Measurements from ENCODE around the gene NID1.

The NID1 gene

GRCh38 chr1:236063551-236063918 lies 1.4 kb downstream of the NID1 start:
- no peak overlapping the region for H3K4me3 ChIP-seq (ENCODE audit: low read depth, low read length)
- no peak for TF ChIP-seq CTCF (IDR thresholded peaks at IDR 0.05; ENCODE audit: low read depth, low read length)
- no peak for TF ChIP-seq POLR2A (IDR thresholded peaks at IDR 0.05; ENCODE audit: extremely low read depth, insufficient read length)
- TF ChIP-seq, protein P1, sequence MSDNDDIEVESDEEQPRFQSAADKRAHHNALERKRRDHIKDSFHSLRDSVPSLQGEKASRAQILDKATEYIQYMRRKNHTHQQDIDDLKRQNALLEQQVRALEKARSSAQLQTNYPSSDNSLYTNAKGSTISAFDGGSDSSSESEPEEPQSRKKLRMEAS (IDR thresholded peaks at IDR 0.05; ENCODE audit: low read depth, low read length): no peak
- TF ChIP-seq MYC (IDR thresholded peaks at IDR 0.05; ENCODE audit: low read depth, low read length): no peak
- no peak for DNase-seq (ENCODE audit: low read depth)

DNA sequence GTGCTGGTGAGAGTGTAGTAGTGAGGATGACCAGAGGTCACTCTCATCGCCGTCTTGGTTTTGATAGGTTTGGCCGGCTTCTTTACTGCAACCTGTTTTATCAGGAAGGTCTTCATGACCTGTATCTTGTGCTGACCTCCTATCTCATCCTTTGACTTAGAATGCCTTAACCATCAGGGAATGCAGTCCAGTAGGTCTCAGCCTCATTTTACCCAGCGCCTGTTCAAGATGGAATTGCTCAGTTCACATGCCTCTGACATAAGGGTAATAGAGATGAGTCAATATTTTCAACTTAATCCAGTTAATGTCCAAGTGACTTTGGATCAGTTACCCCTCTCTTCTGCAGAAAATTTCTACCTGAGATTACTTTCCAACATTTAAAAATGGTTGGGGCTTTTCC lies 4.6 kb downstream of the NID1 start:
- no peak for DNase-seq (ENCODE audit: low read depth)
- TF ChIP-seq, protein P1 (IDR thresholded peaks at IDR 0.05; ENCODE audit: low read depth, low read length): no peak
- TF ChIP-seq POLR2A (IDR thresholded peaks at IDR 0.05; ENCODE audit: extremely low read depth, insufficient read length): no peak
- TF ChIP-seq CTCF (IDR thresholded peaks at IDR 0.05; ENCODE audit: low read depth, low read length): no peak
- TF ChIP-seq MYC (IDR thresholded peaks at IDR 0.05; ENCODE audit: low read depth, low read length): no peak
- H3K4me3 ChIP-seq (ENCODE audit: low read depth, low read length): no peak overlapping the region

- H3K4me3 ChIP-seq (ENCODE audit: low read depth, low read length): no peak overlapping the region
- no peak for TF ChIP-seq CTCF (IDR thresholded peaks at IDR 0.05; ENCODE audit: low read depth, low read length)
- TF ChIP-seq, protein P1 (IDR thresholded peaks at IDR 0.05; ENCODE audit: low read depth, low read length): no peak
- TF ChIP-seq POLR2A (IDR thresholded peaks at IDR 0.05; ENCODE audit: extremely low read depth, insufficient read length): no peak
- TF ChIP-seq MYC (IDR thresholded peaks at IDR 0.05; ENCODE audit: low read depth, low read length): no peak
- no peak for DNase-seq (ENCODE audit: low read depth)
Observed at GRCh38 chr1:236059011-236059410, 5.9 kb downstream of the NID1 start.

DNA sequence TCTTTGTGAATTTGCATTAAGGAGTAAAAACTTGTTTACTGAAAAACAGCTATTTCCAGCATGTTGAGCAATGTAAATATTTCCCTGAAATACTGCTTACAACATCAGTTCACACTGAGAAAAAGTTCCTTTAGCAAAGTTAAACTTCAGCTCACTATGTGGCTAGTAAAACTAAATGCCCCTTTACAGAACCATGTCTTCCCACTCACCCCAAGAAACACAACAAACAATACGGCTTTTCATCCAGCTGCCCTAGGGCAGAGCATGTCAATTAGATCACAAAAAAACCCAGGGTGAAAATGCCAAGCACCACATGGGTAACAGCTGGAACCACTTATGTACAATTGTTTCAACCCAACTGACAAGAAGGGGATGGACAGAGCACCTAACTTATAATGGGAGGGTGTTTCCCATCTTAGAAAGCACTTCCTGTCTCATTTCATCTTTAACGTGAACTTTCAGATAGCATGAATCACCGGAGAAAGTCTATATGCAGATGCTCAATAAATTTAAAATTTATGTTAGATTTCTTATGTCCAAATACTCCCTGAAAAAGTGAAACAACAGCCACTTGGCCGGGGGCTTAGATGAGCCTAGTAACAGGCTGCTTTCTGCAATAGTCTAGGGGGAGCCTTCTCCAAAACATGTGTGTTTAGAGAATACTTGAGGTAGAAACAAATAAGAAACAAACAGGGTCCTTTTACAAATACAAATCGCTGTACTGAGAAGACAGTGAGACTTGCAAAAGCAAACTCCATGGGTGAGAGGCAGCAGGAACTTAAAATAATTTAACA lies 6.6 kb downstream of the NID1 start:
- no peak for TF ChIP-seq POLR2A (IDR thresholded peaks at IDR 0.05; ENCODE audit: extremely low read depth, insufficient read length)
- TF ChIP-seq, protein P1 (IDR thresholded peaks at IDR 0.05; ENCODE audit: low read depth, low read length): no peak
- TF ChIP-seq CTCF (IDR thresholded peaks at IDR 0.05; ENCODE audit: low read depth, low read length): no peak
- no peak for TF ChIP-seq MYC (IDR thresholded peaks at IDR 0.05; ENCODE audit: low read depth, low read length)
- H3K4me3 ChIP-seq (ENCODE audit: low read depth, low read length): no peak overlapping the region
- no peak for DNase-seq (ENCODE audit: low read depth)

- DNase-seq (ENCODE audit: low read depth): no peak
- no peak overlapping the region for H3K4me3 ChIP-seq (ENCODE audit: low read depth, low read length)
- TF ChIP-seq POLR2A (IDR thresholded peaks at IDR 0.05; ENCODE audit: extremely low read depth, insufficient read length) (no peak), MYC (IDR thresholded peaks at IDR 0.05; ENCODE audit: low read depth, low read length) (no peak)
- TF ChIP-seq, protein P1 (IDR thresholded peaks at IDR 0.05; ENCODE audit: low read depth, low read length): no peak
Observed at GRCh38 chr1:236057546-236057945, 7.3 kb downstream of the NID1 start.

DNA sequence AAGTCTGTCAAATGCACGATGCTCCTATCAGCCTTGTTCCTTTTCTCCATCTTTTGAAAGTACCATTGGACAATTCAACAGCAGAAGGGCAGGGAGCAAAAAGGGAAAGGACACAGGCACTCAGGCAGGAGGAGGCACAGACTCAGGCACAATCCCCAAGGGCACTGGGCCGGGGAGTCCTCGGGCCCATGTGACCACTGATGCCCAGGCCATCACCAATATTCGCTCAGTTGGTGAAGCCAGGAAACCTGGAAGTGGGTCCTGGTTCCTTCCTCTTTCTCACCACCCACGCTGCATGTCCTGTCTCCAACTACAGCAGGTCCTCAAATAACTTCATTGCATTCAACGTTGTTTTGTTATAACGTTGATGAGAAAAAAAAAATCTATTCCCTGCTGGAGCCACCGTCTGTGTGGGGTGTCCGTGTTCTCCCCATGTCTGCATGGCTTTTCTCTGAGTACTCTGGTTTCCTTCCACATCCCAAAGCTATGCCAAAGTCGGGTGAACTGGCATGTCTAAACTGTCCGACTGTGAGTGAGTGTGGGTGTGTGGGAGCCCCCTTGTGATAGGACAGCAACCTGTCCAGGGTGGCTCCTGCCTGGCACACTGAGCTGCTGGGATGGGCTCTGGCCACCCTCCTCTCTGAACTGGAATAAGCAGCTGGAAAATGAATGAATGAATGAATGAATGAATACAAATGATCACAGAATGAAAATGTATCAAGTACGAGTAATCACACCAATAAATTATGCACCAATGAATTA lies 12.5 kb downstream of the NID1 start:
- TF ChIP-seq MYC (IDR thresholded peaks at IDR 0.05; ENCODE audit: low read depth, low read length) (no peak), CTCF (IDR thresholded peaks at IDR 0.05; ENCODE audit: low read depth, low read length) (no peak), POLR2A (IDR thresholded peaks at IDR 0.05; ENCODE audit: extremely low read depth, insufficient read length) (no peak)
- TF ChIP-seq, protein P1 (IDR thresholded peaks at IDR 0.05; ENCODE audit: low read depth, low read length): no peak
- no peak overlapping the region for H3K4me3 ChIP-seq (ENCODE audit: low read depth, low read length)
- peak; percentile 18 for DNase-seq (ENCODE audit: low read depth)
